OCI-LY7 (cell line): ENCODE results near the gene TCF15. TPM values are rescaled to one million over a fixed set of nuclear protein-coding genes. Genes with fewer than 3 reads are reported as not detected.
A peak's percentile ranks its signal among the peaks of the same experiment; 100 is the strongest.

Source experiments
- BruUV-seq: library from RNA; stranded (reverse); fragments of 400-500 nt; replicated peaks from 2 replicates; lab custom pipeline; 2021; lab: Mats Ljungman, UMichigan
- CTCF ChIA-PET: fragments of 300-600 bp; sonication (Branson Sonifier 250); formaldehyde crosslinking; loops from one replicate; lab custom pipeline; 2022; ENCODE audit warnings: antibody characterized with exemption; ENCODE audit not compliant: unreplicated experiment; lab: Charles Lee
- POLR2A ChIA-PET: fragments of 300-600 bp; sonication (Branson Sonifier 250); formaldehyde crosslinking; loops from one replicate; lab custom pipeline; 2022; ENCODE audit warnings: antibody characterized with exemption; lab: Charles Lee
- DNase-seq: peaks from one replicate; pipeline ENCODE4 v3.0.0-alpha.2; 2015; ENCODE audit warnings: low spot score
- H2AFZ ChIP-seq: fragments of 200-600 bp; sonication (generic), shearing (Covaris generic); 2 replicates; pipeline ENCODE4 v1.6.1; 2014; ENCODE audit warnings: mild to moderate bottlenecking, antibody characterized with exemption, low read length, moderate library complexity
- H3K27ac ChIP-seq: fragments of 200-600 bp; sonication (generic); 2 replicates; pipeline ENCODE4 v1.5.1; 2014; ENCODE audit warnings: mixed run types, low read depth, mild to moderate bottlenecking, moderate library complexity, low read length, inconsistent platforms; ENCODE audit not compliant: poor library complexity, severe bottlenecking
- H3K36me3 ChIP-seq: fragments of 200-600 bp; sonication (generic); 2 replicates; pipeline ENCODE4 v1.6.1; 2014; ENCODE audit warnings: mild to moderate bottlenecking, antibody characterized with exemption, low read length, moderate library complexity, mixed read lengths; ENCODE audit not compliant: insufficient read depth
- H3K4me1 ChIP-seq: fragments of 200-600 bp; sonication (generic); 2 replicates; pipeline ENCODE4 v1.5.1; 2014; ENCODE audit warnings: mild to moderate bottlenecking, low read length; ENCODE audit not compliant: insufficient read depth, poor library complexity, severe bottlenecking
- H3K4me2 ChIP-seq: fragments of 200-600 bp; sonication (generic); 2 replicates; pipeline ENCODE4 v1.6.1; 2014; ENCODE audit warnings: mild to moderate bottlenecking, low read length
- H3K4me3 ChIP-seq: fragments of 200-600 bp; sonication (generic); 2 replicates; pipeline ENCODE4 v1.5.1; 2014; ENCODE audit warnings: mild to moderate bottlenecking, low read depth, low read length; ENCODE audit not compliant: poor library complexity, severe bottlenecking
- H3K79me2 ChIP-seq: fragments of 200-600 bp; sonication (generic); 2 replicates; pipeline ENCODE4 v1.6.1; 2016; ENCODE audit warnings: low read depth, mild to moderate bottlenecking, low read length, moderate library complexity, mixed read lengths; ENCODE audit not compliant: insufficient read depth
- H3K9me2 ChIP-seq: fragments of 200-600 bp; sonication (generic); 2 replicates; pipeline ENCODE4 v1.6.1; 2016; ENCODE audit warnings: mild to moderate bottlenecking, low read length, mixed read lengths; ENCODE audit not compliant: insufficient read depth
- H3K9me3 ChIP-seq: fragments of 200-600 bp; sonication (generic); 2 replicates; pipeline ENCODE4 v1.6.1; 2014; ENCODE audit warnings: mild to moderate bottlenecking, mixed run types, low read length, mixed read lengths
- H4K20me1 ChIP-seq: fragments of 200-600 bp; sonication (generic); 2 replicates; pipeline ENCODE4 v1.6.1; 2014; ENCODE audit warnings: mild to moderate bottlenecking, antibody characterized with exemption, low read length, moderate library complexity, mixed read lengths; ENCODE audit not compliant: insufficient read depth
- EZH2phosphoT487 ChIP-seq: fragments of 200-600 bp; sonication (generic); IDR thresholded peaks from 2 replicates; pipeline ENCODE4 v1.6.1; 2018; ENCODE audit warnings: low read depth, borderline replicate concordance, mild to moderate bottlenecking, mixed run types, antibody characterized with exemption, low read length, moderate library complexity, mixed read lengths
- intact Hi-C: fragments of 100-400 bp; cut with micrococcal nuclease; formaldehyde crosslinking; loops from one replicate; pipeline ENCODE4 v1.10.0; 2022; ENCODE audit not compliant: unreplicated experiment
- total RNA-seq, 2 experiments: library from RNA; depleted of rRNA in 1 of 2; stranded (reverse); fragments of >200 nt in 1 of 2; shearing (Covaris generic) in 1 of 2; gene quantifications; 2 replicates each; pipeline ENCODE4 v1.2.3, GENCODE V29; 2014 to 2022
- TF ChIP-seq, protein P1 (sequence below): fragments of 200-600 bp; sonication (generic); conservative IDR thresholded peaks from 2 replicates; pipeline ENCODE4 v1.5.1; 2014; ENCODE audit warnings: mild to moderate bottlenecking, antibody characterized with exemption, low read length, moderate library complexity, mixed read lengths

TCF15 gene
- total RNA-seq, 2 experiments from 2014 or later = not detected

DNA sequence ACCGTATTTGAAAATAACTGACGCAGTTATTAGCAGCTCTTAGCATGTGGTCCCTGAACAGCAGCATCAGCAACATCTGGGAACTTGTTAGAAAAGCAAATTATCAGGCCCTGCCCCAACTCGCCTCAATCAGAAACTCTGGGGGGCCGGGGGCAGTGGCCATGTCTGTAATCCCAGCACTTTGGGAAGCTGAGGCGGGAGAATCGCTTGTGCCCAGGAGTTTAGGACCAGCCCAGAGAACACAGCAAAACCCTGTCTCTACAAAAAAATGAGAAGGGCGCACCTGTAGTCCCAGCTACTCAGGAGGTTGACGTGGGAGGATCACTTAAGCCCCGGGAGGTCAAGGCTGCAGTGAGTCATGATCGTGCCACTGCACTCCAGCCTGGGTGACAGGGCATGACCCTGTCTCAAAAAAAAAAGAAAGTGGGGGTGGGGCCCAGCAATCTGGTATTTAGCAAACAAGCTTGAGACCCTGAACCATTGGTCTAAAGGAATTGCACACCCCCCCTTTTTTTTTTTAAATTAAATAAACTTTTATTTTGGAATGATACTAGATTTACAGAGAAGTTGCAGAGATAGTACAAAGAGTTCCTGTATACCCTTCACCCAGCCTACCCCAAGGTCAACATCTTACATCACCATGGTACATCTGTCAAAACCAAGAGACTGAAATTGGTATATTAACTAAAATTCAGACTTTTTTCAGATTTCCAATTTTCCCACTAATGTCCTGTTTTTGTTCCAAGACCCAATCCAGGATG, 36.2 kb upstream of the TCF15 start:
- Histone ChIP-seq H3K4me1 (peaks cover 3% of the 10 kb centered on the region), H3K36me3 (peaks cover 44% of the 10 kb centered on the region), H2AFZ (no peak overlapping the region), H3K4me2 (no peak overlapping the region), H3K79me2 (peaks cover 8% of the 10 kb centered on the region; the same call in 1 of the 2 replicates), H3K9me2 (no peaks in the 10 kb centered on the region), H3K9me3 (peaks cover 5% of the 10 kb centered on the region; the same call in 1 of the 2 replicates), H3K4me3 (no peak overlapping the region), H3K27ac (no peak overlapping the region), H4K20me1 (no peaks in the 10 kb centered on the region)
- CTCF ChIA-PET = interaction anchor here (0.6 to 1.3 kb wide), 4 partner anchors 16 to 269 kb away, joined by 3 to 10 read pairs (median 5); partner anchors contain the start of gene CSNK2A1
- TF ChIP-seq EZH2phosphoT487 = no peak
- TF ChIP-seq, protein P1, sequence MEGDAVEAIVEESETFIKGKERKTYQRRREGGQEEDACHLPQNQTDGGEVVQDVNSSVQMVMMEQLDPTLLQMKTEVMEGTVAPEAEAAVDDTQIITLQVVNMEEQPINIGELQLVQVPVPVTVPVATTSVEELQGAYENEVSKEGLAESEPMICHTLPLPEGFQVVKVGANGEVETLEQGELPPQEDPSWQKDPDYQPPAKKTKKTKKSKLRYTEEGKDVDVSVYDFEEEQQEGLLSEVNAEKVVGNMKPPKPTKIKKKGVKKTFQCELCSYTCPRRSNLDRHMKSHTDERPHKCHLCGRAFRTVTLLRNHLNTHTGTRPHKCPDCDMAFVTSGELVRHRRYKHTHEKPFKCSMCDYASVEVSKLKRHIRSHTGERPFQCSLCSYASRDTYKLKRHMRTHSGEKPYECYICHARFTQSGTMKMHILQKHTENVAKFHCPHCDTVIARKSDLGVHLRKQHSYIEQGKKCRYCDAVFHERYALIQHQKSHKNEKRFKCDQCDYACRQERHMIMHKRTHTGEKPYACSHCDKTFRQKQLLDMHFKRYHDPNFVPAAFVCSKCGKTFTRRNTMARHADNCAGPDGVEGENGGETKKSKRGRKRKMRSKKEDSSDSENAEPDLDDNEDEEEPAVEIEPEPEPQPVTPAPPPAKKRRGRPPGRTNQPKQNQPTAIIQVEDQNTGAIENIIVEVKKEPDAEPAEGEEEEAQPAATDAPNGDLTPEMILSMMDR = no peak
- no TSS peak for BruUV-seq
- POLR2A ChIA-PET = interaction anchor here (0.6 kb wide), 1 partner anchor 200 kb away, joined by 4 read pairs; no protein-coding TSS in a partner anchor
- DNase-seq = no peak
- intact Hi-C loops = loop anchor here (5.0 kb wide), 1 partner anchor 104 kb away; the partner anchor contains the start of gene CSNK2A1

DNA sequence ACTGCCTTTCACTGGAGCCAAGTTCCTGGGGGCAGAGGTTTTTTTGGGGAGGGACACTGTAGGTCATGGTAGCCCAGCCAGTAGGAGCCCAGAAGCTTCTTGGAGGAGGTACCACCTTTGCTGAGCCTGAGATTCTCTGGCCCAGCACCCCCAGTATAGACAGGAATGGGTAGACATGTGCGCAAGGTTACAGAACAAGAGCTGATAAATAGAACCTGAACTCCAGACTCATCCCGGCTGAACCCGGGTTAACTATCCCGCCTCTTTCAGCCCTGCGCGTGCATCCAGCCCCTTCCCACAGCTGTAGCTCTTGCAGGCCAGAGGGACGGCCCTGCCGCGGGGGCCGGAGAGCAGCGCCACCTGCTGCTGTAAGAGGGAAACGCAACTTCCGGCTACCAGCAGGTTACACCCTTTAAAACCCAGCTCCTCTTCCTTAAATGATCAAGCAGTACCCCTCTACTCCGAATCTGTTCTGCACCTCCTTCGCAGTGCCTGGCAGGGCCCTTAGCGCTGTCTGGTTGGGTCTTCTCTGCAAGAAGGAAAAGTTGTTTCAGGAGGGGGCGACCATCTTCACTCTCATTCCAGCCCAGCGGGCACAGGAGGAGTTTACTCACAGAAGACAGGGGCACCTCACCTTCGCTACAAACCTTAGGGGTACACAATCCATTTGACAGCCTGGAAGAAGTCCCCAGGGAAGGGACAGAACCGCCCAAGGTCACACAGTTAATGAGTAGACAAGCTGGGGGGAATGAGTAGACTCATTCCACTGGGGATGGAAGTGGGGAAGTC, 35.4 kb upstream of the TCF15 start:
- no peaks in the 10 kb centered on the region for H3K9me2 ChIP-seq
- BruUV-seq = no TSS peak
- H3K27ac ChIP-seq = no peak overlapping the region
- H2AFZ ChIP-seq = no peak overlapping the region
- peak; percentile 76 for DNase-seq
- CTCF ChIA-PET = interaction anchor here (0.6 to 1.3 kb wide), 6 partner anchors 15 to 268 kb away, joined by 3 to 10 read pairs (median 4); partner anchors contain the start of gene CSNK2A1
- H3K9me3 ChIP-seq = peaks cover 5% of the 10 kb centered on the region; the same call in 1 of the 2 replicates
- peaks cover under 1% of the 10 kb centered on the region; the same call in 1 of the 2 replicates for H3K79me2 ChIP-seq
- peaks cover 37% of the 10 kb centered on the region for H3K36me3 ChIP-seq
- peaks cover 3% of the 10 kb centered on the region for H3K4me1 ChIP-seq
- no peak overlapping the region for H3K4me3 ChIP-seq
- TF ChIP-seq, protein P1 = peak; percentile 94
- TF ChIP-seq EZH2phosphoT487 = no peak
- POLR2A ChIA-PET = interaction anchor here (0.6 kb wide), 2 partner anchors 155 to 200 kb away, joined by 4 read pairs; no protein-coding TSS in a partner anchor
- intact Hi-C loops = loop anchor here (1.0 to 5.0 kb wide), 3 partner anchors 84 to 291 kb away; partner anchors contain the start of gene CSNK2A1
- 0 out of 2 replicates have a peak overlapping the region, but pooled peaks have one; percentile 23 for H3K4me2 ChIP-seq
- no peaks in the 10 kb centered on the region for H4K20me1 ChIP-seq
